HG03045 (cell line): Measurements from ENCODE around the gene IHH.

Experiments
- ATAC-seq: cut with Tn5 transposase; IDR thresholded peaks from one replicate; pipeline ENCODE4 v1.9.1; 2021; ENCODE audit warnings: mild to moderate bottlenecking, moderate library complexity; ENCODE audit not compliant: unreplicated experiment

IHH gene

GRCh38 chr2:219060821-219061791 is at the start of gene IHH:
Gene IHH (minus strand): TSS chr2:219060921. CDS start chr2:219060467, 454 bp downstream.
- no peak for ATAC-seq

DNA sequence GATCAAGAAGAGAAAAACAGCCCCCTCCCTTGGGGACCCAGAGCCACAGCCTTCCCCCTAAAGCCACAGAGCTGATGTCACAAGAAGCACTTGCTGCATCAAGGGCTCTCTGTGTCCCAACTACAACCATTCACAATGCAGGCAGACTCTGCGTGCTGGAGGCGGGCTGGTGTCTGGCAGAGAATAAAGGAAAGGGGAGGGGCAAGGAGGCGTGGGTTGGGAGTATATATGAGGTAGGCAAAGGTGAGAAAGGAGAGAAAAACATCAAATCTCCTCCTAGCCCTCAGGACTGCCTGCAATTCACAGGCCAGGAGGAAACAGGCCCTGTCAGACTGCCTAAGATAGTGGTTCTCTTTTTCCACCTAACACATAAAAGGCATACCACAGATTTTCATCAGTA is 48.8 kb upstream of the IHH start:
- no peak for ATAC-seq

DNA sequence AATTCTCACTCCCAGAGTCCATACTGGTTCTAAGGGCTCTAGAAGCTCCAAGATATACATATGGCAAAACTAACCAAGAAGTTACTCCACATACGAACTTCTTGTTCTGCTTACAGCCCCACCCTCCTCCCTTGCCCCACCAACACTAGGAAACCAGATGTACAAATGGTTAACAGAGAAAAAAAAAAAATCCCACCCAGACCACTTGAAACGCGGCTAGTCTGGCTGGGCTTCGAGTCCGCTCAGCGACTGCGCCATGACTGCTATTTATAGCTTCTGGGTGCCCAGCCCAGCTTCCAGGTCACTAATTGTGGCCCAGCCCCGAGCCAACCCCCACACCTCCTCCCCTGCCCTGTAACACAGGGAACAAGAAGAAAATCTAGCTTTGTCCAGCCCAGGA is 47.0 kb upstream of the IHH start:
- ATAC-seq, result no peak

GRCh38 chr2:219106251-219106650 is 45.5 kb upstream of the IHH start:
- no peak for ATAC-seq

DNA sequence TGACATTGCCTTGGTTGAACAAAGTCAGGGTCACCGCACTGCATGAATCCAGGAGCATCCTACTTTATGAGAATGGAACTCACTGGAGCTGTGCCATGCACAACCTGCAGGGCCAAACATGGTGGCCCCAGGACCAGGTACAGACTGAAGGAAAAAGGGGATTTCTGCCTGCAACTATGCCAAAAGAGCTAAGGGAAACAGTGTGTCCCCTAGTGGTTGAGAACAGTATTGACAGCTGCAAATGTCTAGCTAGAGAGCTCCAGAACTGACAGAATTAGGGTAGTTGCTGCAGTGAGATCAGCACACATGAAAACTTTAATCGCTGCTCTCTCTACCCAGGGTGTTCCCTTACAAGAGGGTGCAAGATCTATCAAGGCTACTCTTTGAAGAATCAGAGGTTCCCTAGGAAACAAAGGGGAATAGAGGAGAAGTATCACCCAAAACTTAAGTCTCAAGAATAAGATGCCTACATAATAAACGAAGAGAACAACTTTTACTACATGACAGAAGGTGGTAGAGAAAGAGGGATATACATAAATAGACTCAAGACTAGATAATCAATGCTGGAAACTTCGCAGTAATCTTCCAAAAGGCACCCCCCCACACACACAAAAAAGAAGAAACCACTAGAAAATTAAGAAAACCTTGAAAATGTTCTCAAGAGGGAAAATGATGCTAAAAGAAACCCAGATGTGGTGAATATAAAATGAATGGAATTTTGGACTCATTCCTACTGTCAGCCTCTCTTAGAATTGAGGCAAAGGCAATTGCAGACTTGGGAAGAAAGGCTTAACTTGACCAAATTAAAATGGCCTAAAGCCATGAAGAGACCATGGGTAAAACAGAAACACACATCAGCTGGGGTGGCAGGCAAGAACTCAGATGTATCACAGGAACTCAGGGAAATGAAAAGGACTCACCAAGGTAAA is 43.6 kb upstream of the IHH start:
- no peak for ATAC-seq

DNA sequence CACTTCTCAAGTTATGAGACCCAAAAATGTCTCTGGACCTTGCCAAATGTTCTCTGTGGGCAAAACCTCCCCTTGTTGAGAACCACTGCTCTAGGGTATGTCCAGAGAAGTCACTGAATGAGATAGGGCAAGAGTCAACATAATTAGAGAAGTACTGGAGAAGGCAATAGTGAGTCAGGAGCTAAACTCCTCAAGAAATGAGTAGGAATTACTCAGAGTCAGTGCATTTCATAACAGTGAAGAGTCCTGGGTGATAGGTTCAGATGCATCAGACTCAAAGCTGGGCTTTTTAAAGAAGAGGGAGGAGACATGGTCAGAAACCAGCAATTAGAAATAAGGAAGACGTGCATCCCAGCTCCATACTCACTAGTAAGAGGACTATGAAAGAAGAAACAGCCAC is 38.6 kb upstream of the IHH start:
- no peak for ATAC-seq

DNA sequence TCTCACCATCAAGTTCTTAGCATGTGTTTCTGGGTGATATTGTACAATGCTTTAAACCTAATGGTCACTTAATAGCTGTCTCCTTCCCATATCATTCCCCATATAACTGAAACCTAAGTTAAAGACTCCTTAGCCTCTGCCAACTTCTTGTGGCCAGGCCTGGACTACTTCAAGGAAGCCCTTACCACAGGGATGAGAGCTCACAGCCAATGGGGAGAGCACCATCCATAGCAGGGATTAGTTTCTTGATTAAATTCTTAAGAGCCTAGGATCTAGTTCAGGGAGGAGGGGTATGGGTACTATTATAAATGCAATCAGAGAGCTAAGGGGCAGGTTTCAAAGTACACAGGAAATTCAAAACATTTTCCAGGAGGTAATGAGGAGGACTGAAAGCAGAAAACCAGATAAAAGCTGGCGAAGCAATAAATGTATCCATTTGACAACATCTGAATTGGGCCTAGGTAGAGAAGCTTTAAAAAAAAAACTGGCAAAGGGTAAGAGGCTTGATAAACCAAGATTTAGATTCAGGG is 34.8 kb upstream of the IHH start:
- no peak for ATAC-seq

DNA sequence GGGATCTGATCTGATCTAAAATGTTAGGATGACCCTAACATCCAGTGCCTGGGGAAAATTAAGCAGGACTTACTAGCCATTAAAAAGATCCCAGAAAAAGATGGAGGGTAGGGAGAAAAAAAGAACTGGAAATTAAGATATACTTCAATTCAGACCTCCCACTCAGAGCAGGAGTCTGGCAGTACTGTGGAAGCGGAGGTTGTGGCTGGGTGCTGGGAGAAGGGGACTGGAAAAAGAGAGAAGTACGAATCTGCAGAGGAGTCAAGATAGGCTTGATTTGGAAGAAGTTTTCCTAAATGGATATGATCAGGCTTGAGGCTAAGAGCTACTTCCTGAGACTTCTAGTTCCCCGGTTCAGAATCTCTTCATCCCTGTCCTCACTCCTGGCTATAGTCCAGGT is 33.5 kb upstream of the IHH start:
- ATAC-seq, result no peak

DNA sequence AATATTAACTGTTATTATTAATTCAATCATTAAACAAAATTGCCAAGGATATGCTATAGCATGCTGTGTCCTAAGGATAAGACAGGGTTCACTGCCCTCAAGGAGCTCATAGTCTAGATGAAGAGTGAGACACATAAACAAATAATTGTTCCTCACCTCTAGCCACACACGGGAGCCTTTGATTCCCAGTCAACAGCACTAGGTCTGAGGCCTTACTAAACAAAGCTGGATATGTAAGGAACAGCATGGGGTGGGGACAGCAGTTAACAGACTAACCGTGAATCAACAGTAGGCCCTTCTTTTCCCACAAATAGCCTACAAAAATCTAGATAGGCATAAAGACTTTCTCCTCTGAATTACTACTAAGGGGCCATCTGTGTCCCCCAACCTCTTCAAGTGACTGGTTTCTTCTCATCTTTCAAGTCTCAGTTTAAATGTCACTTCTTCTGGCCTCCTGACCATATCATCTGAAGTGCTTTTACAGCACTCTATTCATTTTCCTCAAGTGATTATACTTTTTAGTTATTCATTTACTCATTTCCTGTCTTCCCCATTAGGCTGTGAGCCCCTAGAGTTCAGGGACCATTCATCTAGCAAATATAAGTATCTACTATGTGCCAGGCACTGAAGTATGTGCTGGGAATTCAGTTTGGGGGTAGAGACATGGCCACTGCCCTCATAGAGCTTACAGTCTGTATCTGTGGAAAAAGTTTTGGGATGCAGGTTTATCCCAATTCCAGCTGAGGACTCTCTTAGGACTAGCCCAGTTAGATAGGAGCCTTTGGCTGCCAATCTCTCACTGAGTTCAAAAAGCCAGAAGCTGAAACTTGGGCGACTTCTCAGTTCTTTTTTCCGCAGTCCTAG is 29.9 kb upstream of the IHH start:
- no peak for ATAC-seq

GRCh38 chr2:219089330-219089729 is 28.6 kb upstream of the IHH start:
- ATAC-seq, result no peak

DNA sequence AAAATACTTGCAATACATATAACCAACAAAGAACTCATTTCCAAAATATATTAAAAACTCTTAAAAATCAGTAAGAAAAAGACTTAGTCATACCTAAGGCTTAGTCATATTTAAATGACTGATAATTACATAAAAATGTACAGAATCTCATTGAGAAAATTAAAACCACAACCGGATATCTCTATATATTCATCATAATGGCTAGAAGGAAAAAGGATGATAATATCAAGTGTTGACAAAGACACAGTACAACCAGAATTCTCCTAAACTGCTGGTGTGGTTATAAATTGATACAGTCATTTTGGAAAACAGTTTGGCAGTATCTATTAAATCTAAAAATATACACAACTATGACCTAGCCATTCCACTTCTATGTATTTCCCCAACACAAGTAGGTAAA is 27.1 kb upstream of the IHH start:
- ATAC-seq, result no peak

- no peak for ATAC-seq
Measured at GRCh38 chr2:219087361-219087760, 26.6 kb upstream of the IHH start.

DNA sequence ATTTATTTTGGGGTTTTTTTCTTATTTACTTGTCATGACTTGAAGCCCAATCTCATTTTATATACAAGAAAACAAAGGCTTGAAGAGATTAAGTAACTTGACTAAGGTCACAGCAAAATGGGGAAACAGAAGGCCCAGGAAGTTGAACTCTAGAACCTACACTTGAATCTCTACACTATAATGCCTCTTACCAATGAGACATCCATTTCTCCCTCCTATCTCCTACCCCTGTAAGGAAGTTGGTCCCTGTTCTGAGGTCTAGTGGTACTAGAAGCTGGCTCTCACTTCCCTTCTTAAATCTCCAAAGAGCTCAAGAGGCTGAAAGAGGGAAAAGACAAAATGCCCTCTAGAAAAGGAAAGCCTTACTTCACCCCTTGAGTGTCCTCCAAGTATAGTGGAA is 25.5 kb upstream of the IHH start:
- no peak for ATAC-seq

GRCh38 chr2:219084791-219085190 is 24.1 kb upstream of the IHH start:
- no peak for ATAC-seq

- ATAC-seq, result no peak
Measured at GRCh38 chr2:219082332-219082958, 21.7 kb upstream of the IHH start.

GRCh38 chr2:219081701-219082331 is 21.1 kb upstream of the IHH start:
- no peak for ATAC-seq

DNA sequence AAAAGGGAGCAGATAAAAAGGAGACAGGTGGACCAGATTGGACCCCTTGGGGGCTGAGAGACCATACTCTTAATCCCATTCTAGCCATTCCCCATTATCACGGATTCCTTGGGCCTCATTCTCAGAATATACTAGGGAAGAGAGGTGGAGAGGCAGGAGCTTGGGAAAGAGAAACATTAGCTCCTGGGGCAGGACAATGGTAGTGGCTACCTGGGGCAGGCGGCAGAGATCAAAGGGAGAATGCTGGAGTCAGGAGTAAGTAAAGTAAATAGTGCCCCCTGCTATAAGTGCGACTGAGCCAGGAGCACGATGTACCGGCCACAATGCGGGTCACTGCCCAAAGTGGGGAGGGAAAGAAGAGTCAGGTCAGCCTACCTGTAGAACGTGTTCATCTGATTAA is 20.4 kb upstream of the IHH start:
- no peak for ATAC-seq

DNA sequence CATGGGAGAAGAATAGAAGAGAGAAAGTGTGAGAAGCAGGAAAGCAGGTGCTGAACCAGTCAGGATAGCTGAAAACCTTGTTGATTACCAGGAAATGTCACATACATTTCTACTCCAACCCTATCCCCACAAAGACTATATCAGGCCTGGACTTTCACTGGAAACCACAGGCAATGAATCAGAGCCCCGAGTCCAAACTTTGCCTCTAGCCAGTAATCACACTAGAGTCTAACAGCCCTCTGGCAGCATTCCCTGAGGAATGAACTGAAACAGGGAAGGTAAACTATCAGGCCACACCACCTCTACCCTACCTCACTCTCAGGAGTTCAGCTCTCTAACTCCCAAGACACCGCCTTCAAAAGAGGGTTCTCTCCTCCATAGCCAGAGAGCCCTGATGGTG is 18.7 kb upstream of the IHH start:
- no peak for ATAC-seq

- ATAC-seq, result no peak
Measured at GRCh38 chr2:219078951-219079350, 18.2 kb upstream of the IHH start.

- ATAC-seq, result no peak
Measured at GRCh38 chr2:219078126-219078525, 17.4 kb upstream of the IHH start.
